ENCODE results near the gene ZNF831.

The ZNF831 gene

DNA sequence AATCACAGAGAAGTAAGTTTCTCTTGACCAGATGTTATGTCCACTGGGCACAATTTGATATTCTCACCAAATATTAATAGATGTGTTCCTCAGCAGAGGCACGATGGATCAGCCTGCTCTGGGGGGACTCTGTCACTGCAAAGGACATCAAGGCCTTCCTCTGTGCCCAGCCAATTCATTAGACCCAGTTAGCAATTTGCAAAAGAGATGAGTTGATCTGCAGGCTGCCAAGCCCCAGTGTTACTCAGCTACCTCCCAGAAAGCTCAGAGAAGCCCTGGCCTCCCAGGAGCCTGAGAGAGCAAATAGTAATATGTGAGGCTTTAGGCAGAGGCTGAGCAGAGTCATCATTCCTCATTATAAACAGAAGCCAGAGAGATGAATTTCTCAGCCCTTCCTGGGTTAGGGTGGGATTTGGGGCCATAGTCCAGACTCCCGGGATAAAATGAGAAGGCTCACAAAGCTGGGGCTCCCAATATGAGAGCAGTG is 54.2 kb downstream of the ZNF831 start:
- no peak for DNase-seq

DNA sequence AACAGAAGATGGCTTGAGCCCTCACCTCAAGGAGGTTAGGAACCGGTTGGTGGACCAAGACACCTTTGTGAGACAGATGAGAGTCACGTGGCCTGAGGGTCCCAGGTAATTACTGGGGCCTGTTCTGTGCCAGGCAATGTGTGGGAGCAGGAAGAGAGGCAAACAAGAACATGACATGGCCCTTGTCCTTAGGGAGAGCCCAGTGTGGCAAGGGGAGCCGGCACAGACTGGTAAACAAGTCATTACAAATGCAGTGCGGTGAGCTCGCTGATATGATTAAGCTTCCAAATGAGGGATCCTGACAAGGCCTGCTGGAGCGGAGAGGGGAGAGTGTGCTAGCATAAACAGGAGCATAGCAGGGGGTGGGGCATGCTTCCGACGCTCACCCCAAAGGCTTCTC is 55.6 kb downstream of the ZNF831 start:
- DNase-seq, result no peak

DNA sequence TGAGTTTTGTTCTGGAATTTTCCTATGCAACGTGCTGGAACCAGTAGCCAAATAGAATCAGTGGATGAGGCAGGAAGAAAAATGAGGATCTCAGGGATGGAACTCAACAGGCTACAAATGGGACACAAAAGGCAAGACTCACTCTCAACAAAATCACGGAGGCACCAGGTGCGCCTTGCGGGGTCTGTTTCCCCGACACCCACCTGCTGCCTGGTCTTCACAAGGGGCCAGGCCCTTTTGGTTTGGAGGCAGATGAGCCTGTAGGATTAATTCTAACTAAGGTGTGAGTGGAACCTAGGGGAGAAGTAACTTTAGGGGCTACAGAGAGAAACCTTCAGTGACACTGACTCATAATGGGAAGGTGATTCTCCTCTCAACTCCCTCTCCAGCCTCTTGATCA is 56.5 kb downstream of the ZNF831 start:
- DNase-seq, result no peak

DNA sequence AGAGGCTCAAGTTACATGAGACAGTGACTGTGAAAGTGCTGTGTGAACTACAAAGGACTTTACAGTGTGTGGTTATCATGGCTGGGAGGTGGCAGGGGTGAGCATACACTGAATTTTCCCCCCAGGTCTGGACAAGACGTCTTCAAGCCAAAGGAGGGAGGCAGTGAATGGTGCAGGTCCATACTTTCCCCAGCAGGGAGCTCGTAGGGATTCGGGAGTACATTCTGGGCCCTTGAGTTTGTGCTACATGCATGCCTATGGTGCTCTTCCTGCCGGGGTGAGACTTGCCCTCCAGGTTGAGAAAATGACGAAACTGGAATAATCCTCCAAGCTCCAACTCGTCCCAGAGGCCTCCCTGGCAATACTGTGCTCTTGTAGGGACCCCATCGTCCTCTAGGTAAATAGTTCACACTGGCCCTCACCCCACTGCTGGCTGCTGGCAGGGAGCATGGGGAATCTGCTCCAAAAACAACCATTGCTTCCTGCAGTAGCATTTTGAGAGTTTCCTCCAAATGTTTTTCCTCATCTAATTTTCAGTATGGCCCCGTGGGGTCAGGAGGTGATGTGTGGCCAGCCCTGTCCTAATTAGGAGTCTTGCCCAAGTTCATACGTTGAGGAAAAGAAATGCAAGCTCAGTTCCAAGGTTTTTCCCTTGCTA is 57.6 kb downstream of the ZNF831 start:
- no peak for DNase-seq

DNA sequence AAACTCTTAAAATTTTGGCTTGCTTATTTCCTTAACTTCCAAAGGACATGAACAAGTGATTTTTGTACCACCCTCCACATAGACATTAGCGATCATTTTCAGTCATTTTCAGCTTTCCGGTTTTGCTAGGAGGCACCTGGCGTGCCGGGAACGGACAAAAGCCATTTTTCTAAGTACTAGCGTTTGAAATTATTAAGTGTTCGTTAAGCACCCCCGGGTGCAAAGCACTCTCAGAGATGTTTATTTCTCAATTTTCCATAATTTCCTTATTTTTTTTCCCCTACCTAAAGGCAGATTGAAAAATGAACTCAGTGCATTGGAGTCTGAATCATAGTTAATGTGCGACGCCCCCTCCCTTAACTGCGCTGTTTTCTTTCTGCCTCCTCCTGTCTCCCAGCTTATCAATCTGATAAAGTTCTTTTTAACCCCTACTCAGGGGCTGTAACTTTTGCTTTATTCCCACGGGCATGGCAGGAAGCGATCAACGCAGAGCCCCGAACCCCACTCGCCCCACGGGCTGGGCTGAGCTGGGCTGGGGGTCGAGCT is 58.2 kb downstream of the ZNF831 start:
- peak; percentile 21 for DNase-seq

DNA sequence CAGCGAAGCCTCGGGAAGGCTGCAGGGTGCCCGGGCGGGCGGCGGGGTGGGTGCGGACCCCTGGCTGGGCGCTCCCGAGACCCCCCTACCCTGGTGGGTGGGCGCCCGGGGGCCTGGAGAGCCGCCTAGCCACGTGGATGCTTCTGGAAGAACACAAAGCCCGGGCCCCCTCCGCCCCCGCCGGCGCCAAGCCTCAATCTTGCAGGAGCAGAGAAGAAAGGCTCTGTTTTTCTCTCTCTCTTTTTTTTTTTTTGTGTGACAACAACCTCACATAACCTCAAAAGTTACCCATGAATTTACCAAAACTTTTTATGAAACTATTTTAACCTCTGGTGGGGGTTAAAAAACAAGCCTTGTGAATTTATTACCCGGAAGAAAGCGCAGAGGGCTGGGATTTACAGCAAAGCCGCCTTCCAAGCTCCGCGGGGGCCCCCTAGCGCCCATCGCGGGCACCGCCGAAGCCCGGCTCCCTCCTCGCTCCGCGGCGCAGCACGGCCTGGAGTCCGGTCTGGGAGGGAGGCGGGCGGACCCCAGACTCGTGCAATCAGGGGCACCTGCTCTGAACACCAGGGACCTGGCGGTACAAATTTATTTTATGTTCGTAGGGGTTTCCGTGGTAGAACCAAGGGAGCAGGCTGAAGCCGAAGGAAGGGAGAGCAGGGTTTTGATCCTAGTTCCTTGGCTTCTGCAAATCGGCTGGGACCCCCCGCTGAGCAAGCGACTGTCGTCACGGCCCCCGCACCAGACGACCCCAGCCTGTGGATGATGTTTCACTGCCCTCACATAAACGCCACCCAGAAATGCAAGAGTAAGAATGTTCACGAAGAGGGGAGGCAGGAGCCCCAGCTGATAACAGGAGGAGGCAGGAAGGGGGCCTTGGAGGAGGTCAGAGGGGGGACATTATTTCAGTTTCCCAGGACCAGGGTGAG is 58.9 kb downstream of the ZNF831 start:
- peak; percentile 81 for DNase-seq

DNA sequence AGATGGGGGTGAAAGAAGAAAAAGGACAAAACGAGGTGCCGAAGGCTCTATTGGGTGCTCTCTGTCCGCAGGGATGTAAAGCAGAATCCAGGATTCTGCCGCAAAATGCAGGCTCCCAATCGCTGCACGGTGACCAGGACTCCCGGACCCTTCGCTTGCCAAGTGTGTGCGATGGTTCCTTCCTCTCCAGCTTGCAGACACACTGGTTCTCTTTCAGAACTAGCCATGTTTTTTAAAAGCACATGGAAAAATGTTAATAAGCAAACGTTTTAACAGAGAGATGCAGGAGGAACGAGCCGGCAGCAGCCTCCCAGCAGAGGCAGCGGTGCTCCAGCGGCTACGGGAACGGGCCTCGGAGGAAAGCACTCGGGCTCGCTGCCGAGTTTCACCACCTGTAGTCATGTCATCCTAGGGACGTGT is 59.6 kb downstream of the ZNF831 start:
- DNase-seq, result peak; percentile 69

DNA sequence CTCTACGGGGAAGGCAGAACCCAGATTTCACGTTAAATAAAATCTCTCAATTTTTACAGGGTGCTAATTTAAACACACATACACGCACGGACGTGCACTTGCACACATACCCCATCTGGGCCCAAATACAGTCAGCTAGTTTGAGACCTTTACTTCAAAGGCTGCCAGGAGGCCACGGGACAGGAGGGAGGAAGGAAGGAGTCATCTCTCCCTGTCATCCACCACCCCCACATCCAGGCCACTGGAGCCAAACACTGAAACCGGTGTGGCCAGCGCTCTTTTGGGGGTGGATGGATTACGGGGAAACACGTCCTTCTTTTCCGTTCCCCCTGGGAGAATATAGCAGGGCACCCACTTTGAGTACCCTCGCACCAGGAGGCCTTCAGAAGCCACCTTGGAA is 60.1 kb downstream of the ZNF831 start:
- DNase-seq, result no peak

DNA sequence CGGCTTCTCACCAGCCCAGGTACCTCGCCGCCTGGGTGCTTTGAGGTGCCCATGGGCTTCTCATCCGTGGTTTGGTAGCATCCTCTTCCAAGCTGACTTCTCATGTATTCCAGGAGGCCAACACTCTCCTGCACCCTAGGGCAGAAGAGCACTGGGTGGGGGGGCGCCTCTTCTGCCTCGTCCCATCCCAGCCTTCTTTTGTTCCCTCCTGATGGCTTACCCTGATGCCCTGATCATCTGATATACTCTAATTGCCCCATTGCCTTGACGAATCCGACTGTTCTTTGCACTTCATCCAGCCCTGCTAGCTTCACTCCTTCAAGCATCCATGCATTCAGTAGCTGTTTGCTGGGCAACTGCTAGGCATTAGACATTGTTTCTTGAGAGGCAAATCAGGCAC is 60.6 kb downstream of the ZNF831 start:
- no peak for DNase-seq

DNA sequence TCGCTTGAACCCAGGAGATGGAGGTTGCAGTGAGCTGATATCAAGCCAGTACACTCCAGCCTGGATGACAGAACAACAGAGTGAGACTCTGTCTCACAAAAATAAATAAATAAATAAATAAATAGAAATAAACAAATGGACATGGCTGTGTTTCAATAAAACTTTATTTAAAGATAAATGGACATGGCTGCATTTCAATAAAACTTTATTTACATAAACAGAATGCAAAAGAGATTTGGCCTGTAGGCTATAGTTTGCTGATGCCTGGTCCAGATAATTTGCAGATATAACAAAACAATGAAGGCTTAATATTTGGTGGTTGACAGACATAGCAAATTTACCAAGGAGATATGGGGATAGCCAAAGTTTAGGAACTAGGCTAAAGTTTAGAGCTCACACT is 66.8 kb downstream of the ZNF831 start:
- no peak for DNase-seq

DNA sequence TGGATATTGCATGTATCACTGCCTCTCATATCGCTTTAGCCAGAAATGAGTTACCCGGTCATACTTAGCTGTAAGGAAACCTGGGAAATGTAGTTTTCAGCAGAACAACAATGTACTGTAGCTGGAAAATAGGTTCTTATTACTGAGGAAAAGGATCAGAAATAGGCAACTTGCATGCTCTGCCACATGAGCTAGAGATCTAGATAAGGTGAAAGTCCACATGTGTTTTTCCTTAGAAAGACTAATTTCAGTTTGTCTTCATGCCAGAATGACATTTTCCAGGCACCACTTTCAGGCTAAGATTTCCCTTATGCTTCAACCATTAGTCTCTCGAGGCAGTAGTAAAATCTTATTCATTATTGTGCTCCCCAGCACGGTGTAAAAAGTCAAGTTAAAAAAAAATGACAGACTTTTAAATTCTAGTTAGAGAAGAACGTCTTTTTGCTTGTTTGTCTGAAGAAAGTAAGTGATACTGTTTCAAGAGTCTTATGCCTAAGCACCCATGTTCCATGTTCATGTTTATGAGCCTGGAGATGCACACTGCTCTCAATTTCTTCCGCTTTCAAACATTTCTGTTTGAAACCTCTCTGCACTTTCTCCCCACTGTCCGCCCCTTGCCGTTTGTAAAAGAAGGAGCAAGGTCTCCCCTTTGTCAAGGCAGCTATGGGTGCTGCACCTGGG is 67.6 kb downstream of the ZNF831 start:
- no peak for DNase-seq

DNA sequence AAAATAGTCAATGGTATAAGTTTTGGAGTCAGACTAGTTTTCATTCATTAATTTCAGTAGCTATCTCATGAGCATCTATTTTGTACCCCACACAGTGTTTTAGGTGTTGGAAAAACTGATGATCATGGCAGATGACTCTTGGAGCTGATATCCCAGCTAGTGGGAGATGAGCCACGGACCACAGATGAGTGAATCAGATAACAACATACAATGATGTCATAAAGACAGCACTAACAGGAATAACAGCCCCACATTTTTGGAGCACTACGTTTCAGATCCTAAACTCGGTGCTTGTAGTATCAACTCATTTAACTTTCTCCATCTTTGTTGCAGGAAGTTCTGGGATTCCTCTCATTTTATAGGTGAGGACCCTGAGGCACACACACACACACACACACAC is 69.0 kb downstream of the ZNF831 start:
- DNase-seq, result no peak

DNA sequence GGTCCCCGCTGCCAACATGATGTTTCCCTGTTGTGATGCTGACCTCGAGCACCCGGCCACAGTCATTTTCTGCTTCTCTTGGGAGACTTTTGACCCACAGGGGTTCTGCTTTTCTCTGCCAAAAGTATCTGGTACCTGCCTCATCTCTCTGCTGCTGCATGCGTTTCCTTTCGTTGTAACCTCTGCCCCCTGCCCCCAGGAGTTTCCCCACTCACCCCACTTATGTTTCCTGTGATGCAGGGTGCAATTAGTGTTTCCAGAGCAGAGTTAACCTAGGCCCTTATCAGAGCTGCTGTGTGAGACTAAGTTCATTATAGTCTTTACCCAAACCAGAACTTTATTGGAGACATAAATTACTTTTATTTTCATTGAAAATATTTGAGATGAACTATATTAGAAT is 71.6 kb downstream of the ZNF831 start:
- DNase-seq, result no peak

DNA sequence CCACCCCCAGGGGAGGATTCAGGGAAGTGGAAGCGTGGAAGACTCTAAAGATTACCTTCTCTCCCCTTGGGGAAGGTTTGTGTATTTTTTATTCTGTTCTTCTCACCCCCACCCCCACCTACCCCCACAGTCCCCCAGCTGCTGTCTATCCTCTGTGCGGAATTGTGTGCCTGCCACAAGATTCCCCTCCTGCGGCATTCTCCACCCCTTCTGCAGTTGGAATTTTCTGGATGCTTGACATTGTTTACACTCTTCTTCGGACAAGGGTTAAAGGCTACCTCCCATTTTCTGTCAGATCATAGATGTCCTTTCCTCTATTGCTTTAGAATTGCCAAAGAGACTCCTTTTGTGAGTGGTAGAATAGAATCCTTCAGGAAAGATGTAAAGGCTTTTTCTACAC is 76.4 kb downstream of the ZNF831 start:
- no peak for DNase-seq

DNA sequence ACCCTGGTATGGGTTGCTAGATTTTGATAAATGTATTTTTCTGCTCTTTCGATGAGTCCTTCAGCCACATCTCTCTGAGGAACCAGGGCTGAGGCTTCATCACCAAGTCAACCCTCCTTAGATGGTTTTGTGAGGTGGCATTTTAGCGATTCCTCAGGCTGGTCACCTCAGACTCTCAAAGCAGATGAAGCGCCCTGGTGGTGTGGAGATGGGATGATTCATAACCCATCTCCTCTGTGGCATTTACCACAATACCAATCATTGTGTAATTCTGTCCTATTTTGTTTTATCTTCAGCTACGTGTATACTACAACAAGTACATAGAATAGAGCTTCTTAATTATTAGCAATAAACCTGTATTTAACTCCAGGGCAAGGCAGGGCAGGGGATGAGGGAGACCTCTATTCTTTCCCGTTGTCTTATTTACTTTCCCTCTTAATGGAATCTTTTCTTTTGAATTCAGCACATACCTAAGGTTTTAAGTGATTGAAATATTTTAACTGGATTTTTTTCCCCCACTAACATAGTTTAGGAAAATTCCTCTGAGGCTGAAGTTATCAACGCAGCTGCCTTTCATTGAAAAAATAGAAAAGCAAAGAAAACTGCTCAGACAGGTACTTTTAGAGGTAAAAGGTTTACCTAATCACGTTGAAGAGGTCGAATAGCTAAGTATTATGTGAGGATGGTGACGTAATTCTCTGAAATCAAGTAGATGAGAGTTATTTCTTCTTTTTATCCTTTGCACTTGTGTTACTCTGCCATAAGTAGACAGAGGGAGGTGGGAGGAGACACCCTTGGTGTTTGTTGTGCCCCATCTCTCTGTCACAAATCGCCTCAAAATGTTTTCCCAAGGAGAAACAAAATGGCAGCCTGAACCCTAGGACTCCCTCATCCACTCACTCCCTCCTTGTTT is 79.3 kb downstream of the ZNF831 start:
- DNase-seq, result no peak

DNA sequence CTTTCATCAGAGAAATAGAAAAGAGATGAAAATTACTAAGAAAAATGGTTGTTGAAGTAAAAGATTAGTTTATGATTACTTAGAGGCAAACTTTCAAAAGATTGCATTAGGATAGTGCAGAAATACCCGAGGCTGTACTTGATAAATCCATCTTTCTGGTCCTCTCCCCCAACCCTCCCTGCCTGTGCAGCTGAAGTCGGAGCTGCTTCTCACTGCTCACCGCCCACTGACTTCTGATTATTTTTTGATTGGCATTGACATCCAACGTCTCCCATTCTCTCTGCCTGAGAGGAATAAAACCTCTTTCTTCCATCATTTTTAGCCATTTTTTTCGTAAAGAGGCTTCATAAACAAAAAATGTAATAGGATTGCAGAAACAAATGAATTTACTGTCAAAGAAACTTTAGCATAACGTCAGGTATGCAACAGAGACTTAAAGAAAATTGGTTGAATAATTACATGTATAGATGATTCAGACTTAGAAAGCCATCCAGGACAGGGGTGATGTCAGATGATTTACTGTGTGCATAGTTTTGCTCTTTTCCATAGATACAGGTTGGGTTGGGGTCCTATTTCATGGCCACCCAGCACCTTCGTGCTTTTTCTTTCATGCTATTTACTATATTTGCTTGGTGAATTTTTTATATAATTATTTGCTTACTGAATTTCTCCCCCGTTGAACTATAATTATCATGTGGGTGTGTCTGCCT is 83.2 kb downstream of the ZNF831 start:
- DNase-seq, result no peak

DNA sequence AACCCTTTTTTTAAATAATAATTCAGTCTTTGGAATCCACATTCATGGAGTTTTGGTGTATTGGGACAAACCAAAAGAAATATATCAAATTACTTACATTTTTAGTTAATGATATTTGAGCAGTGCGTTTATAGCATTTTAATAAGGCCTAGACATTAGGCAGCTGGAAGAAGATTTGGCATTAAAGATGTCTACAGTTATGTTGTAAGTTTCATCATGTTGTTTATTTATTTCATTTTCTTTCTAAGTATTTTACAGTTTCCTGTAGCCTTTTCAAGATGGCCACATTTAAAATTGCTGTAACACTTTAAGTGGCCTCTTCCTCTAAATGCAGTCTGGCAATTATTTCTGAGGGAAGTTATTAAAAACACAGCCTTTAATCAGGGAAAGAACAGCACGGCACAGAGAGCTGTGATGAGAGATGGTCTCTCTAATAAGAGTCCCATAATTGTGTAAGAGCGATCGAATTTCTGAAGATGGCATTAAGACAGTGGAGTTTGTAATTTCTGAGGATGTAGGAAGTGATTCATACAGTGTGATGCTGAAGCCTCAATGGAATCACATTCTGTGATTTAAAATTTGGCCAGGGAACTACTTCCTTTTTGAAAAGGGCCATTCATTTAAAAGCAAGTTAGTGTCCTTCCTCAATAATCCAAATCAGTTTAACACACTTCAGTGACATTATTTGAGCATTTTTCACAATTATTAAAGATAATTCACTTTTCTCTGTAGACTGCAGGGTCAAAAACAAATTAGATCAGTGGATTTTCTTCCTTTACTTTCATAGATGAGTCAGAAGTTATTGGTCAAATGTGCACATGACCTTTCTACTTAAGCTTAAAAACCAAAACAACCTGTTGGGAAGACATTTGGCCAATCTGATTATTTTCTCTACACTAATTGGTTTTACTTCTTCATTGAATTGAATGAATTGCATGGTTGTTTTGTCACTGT is 84.4 kb downstream of the ZNF831 start:
- DNase-seq, result no peak

DNA sequence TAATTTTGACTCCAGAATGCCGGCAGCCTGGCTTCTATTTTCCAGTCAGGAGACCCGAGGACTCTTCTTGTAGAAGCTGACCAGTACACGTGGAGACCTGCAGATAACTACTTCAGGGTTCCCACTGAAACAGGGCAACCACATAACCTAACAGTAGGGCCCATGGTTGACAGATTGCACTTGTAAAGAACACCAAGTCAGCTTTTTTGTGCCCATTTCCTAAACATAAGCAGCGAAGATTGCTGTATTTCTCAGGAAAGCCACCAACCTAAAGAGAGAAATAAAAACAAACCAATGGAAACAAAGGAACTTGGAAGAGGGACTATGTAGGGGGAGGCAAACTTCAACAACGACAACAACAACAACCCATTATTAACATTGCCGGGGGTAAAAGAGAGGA is 86.7 kb downstream of the ZNF831 start:
- DNase-seq, result no peak

DNA sequence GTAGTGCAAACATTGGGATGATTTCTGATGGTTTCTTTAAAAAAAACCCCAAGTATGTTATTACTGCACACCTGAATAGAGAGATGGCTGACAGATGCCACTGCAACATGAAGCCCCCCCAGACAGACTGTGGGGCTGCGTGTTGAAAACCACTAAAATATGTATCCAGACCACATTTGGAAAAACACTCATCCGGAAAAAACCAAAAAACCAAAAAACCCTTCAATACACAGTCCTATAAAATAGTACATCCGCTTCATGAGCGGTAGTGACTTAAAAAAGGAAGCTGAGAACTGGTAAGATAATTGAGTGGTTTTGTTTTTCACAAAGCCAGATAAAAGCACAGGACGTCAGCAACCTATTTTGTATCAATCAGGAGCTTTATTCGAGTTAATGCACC is 89.7 kb downstream of the ZNF831 start:
- DNase-seq, result peak; percentile 50

DNA sequence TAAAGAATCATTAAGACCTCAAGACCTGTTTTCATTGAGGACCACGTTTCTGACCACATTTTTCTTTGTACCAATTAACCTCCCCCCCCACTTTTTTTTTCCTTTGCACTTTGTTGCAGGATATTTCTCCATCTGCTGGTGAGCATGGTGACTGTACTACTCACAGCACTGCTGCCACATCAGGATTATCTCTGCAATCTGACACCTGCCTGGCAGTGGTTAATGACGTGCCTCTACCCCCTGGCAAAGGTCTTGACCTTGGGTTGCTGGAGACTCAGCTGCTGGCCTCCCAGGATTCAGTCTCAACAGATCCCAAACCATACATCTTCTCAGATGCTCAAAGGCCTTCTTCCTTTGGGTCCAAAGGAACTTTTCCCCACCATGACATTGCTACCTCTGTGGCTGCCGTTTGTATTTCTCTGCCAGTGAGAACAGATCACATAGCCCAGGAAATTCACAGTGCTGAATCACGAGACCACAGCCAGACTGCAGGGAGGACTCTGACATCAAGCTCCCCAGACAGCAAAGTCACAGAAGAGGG is 90.2 kb downstream of the ZNF831 start:
- peak; percentile 84 for DNase-seq
